ENCODE data around the gene TEX35.

DNA sequence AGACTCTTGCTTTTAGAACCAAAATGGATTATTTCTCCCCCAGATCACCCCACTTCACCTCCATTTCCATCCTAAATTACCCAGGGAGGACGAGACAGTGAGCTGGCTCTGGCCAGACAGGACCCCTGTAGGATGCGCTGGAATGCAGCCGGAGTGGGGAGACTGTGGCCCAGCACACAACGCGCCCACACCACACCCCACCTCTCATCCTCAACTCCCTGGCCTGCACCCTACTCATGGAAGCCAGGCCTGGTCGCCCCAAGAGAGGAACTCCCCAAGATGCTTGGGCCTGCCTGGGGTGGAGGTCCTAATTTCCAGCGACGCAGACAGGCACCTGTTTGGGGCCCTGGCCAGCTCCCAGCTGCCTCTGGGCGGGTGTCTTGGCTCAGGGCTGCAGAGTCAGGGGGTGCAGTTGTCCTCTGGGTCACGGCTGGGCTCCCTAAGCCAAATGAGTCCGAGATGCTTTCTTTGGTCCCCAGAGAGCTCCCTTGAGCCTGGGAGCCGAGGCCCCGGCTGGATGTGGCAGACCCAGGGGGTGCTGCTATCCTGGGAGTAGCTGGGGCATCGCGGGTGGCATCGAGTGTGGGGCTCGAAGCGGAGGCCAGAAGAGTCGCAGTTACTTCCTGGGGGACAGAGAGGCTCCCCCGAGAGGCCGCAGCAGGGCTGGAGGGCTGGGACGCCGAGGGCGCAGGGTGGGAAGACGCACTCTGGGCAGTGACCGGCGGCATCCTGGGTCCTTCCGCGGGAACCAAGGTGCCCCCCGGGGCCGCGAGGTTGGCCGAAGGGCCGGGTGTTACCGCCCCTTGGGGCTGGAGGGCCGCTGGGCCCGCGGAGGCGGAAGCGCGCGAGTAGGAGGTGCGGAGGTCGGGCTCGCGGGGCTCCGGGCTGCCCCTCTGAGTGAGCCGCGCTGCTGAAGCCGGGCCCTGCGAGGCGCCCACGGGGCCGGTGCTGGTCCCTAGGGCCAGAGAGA is 26.5 kb upstream of the TEX35 start:
- TF ChIP-seq CTCF (IDR thresholded peaks at IDR 0.05) = no peak
- no peak for TF ChIP-seq POLR2A (IDR thresholded peaks at IDR 0.05)

Data from ovary (tissue), 3 donors.